HepG2 (cell line): ENCODE measurements around the gene KLHDC4. TPM values are rescaled to one million over a fixed set of nuclear protein-coding genes. Genes with fewer than 3 reads are reported as not detected.

Source experiments
- ATAC-seq: fragments of 200-7000 bp; cut with Tn5 transposase; 3 replicates; pipeline ENCODE4 v1.9.1; 2020; ENCODE audit warnings: mild to moderate bottlenecking, moderate library complexity
- BruUV-seq: library from RNA; stranded (reverse); fragments of 400-500 nt; replicated peaks from 2 replicates; lab custom pipeline; 2021; lab: Mats Ljungman, UMichigan
- CTCF ChIA-PET: fragments of 300-600 bp; formaldehyde crosslinking; extraction: SDS; loops from one replicate; lab custom pipeline; 2021; ENCODE audit warnings: low total read pairs, inconsistent platforms, low intra/inter-chr PET ratio; lab: Yijun Ruan, JAX
- POLR2A ChIA-PET: fragments of 350-600 bp; sonication (Branson Sonifier 250); formaldehyde crosslinking; loops from one replicate; lab custom pipeline; 2020; ENCODE audit warnings: antibody characterized with exemption, inconsistent platforms; lab: Yijun Ruan, JAX
- DNase-seq: peaks from one replicate; pipeline ENCODE4 v3.0.0-alpha.2; 2015; ENCODE audit warnings: low spot score
- FAIRE-seq: peaks from 3 replicates; lab custom pipeline; 2011; peaks lifted over from hg19 to GRCh38; lab: Jason Lieb, UNC
- H2AFZ ChIP-seq: one replicate; pipeline ENCODE4 v1.6.1; 2011; ENCODE audit warnings: low read length, inconsistent platforms
- H3K27ac ChIP-seq: fragments of 300-600 bp; 3 replicates; pipeline ENCODE4 v1.8.0; 2011; ENCODE audit warnings: mixed run types, mild to moderate bottlenecking, mixed read lengths, low read length, inconsistent platforms; ENCODE audit not compliant: insufficient read depth; ENCODE audit errors: extremely low read length
- H3K27me3 ChIP-seq, 2 experiments: fragments of 200-600 bp in 1 of 2; 2 replicates in 1 of 2; 3 replicates in 1 of 2; pipeline versions ENCODE4 v1.6.0 to v1.8.0; 2011; ENCODE audit warnings: low read length in 2 of 2, mild to moderate bottlenecking in 2 of 2, moderate library complexity in 2 of 2, inconsistent platforms in 1 of 2; ENCODE audit not compliant: insufficient read depth in 2 of 2, control insufficient read depth in 1 of 2
- H3K36me3 ChIP-seq, 2 experiments: fragments of 200-600 bp in 1 of 2; replicated peaks in 1 of 2; 2 replicates in 1 of 2; 3 replicates in 1 of 2; pipeline versions ENCODE4 v1.5.1 to v1.8.0; 2011; ENCODE audit warnings: low read length in 2 of 2, inconsistent platforms in 1 of 2; ENCODE audit not compliant: insufficient read depth in 2 of 2, control insufficient read depth in 1 of 2
- H3K4me1 ChIP-seq: 2 replicates; pipeline ENCODE4 v1.5.1; 2012; ENCODE audit warnings: low read length, inconsistent platforms; ENCODE audit not compliant: insufficient read depth
- H3K4me2 ChIP-seq: 2 replicates; pipeline ENCODE4 v1.6.0; 2011; ENCODE audit warnings: low read depth, low read length, inconsistent platforms
- H3K4me3 ChIP-seq, 3 experiments: fragments of 200-600 bp in 1 of 3; sonication (generic), shearing (Covaris generic) in 1 of 3; replicated peaks in 1 of 3; 2 replicates each; pipeline ENCODE4 v1.5.1; 2011 to 2016; ENCODE audit warnings: low read length in 3 of 3, inconsistent platforms in 2 of 3, low read depth in 2 of 3, mild to moderate bottlenecking in 2 of 3, control low read depth in 1 of 3, mixed read lengths in 1 of 3; ENCODE audit not compliant: insufficient read depth in 1 of 3
- H3K79me2 ChIP-seq: one replicate; pipeline ENCODE4 v1.6.1; 2011; ENCODE audit warnings: low read length, inconsistent platforms; ENCODE audit not compliant: insufficient read depth
- H3K9ac ChIP-seq: 2 replicates; pipeline ENCODE4 v1.6.0; 2011; ENCODE audit warnings: mild to moderate bottlenecking, low read depth, low read length, inconsistent platforms; ENCODE audit not compliant: insufficient read depth
- H3K9me3 ChIP-seq: 2 replicates; pipeline ENCODE4 v1.5.1; 2012; ENCODE audit warnings: mild to moderate bottlenecking, low read length
- H4K20me1 ChIP-seq: 2 replicates; pipeline ENCODE4 v1.6.0; 2011; ENCODE audit warnings: inconsistent platforms, mild to moderate bottlenecking, low read length, moderate library complexity; ENCODE audit not compliant: insufficient read depth
- DPF2 ChIP-seq: sonication (generic); formaldehyde crosslinking; IDR thresholded peaks from 2 replicates; pipeline ENCODE4 v1.4.0; 2020; ENCODE audit warnings: mild to moderate bottlenecking, low read depth, missing genetic modification reagents, borderline replicate concordance
- MTA1 ChIP-seq: sonication (generic); formaldehyde crosslinking; IDR thresholded peaks from 2 replicates; pipeline ENCODE4 v1.4.0; 2020; ENCODE audit warnings: missing genetic modification reagents, mild to moderate bottlenecking, borderline replicate concordance
- SP140L ChIP-seq: sonication (generic); formaldehyde crosslinking; IDR thresholded peaks from 2 replicates; pipeline ENCODE4 v1.4.0; 2020; ENCODE audit warnings: missing genetic modification reagents, borderline replicate concordance
- TEAD2 ChIP-seq: sonication (generic); formaldehyde crosslinking; IDR thresholded peaks from 2 replicates; pipeline ENCODE4 v1.9.0; 2021; ENCODE audit warnings: missing genetic modification reagents
- TGIF2 ChIP-seq: IDR thresholded peaks from 2 replicates; pipeline ENCODE4 v1.6.1; 2016; ENCODE audit warnings: control low read depth, missing compliant biosample characterization
- ZFP82 ChIP-seq: sonication (generic); formaldehyde crosslinking; IDR thresholded peaks from 2 replicates; pipeline ENCODE4 v1.5.1; 2020; ENCODE audit warnings: mild to moderate bottlenecking, missing genetic modification reagents, borderline replicate concordance
- ZNF644 ChIP-seq: IDR thresholded peaks from 2 replicates; pipeline ENCODE4 v1.6.1; 2016; ENCODE audit warnings: low read depth
- ZNF7 ChIP-seq: IDR thresholded peaks from 2 replicates; pipeline ENCODE4 v1.6.1; 2016; ENCODE audit warnings: missing biosample characterization, missing genetic modification reagents
- ZNF724P ChIP-seq: sonication (generic); formaldehyde crosslinking; IDR thresholded peaks from 2 replicates; pipeline ENCODE4 v1.8.0; 2022; ENCODE audit warnings: missing genetic modification reagents, borderline replicate concordance
- WGBS: methylation state at CpG from one replicate; pipeline ENCODE4 v1.1.6; 2017; ENCODE audit warnings: low lambda C conversion rate; 5-methylcytosine and 5-hydroxymethylcytosine counted together
- in situ Hi-C: cut with HindIII; loops from 2 replicates; pipeline ENCODE4 v1.10.0; 2017; ENCODE audit warnings: low pct_unique_long_range_greater_than_20kb; ENCODE audit not compliant: extremely low pct_ligation_motif_present
- intact Hi-C: fragments of 100-400 bp; cut with micrococcal nuclease; formaldehyde crosslinking; loops from one replicate; pipeline ENCODE4 v1.10.0; 2022; ENCODE audit not compliant: unreplicated experiment
- polyA plus RNA-seq, 8 experiments: library from polyadenylated mRNA; depleted of rRNA in 3 of 8; stranded (reverse) in 7 of 8; unstranded in 1 of 8; fragments of >200 nt; fragmentation: Illumina TruSeq in 4 of 8; extraction: Trizol in 4 of 8; gene quantifications; 2 replicates each; pipeline versions ENCODE4 v1.2.1 to v1.2.3, GENCODE V29; 2011 to 2016; ENCODE audit warnings: low read depth in 4 of 8, missing spikeins in 1 of 8, mixed read lengths in 1 of 8; ENCODE audit not compliant: insufficient read depth in 1 of 8
- total RNA-seq, 5 experiments: library from RNA; depleted of rRNA; stranded (reverse); fragments of >200 nt; fragmentation: Illumina TruSeq; extraction: Trizol; gene quantifications; 2 replicates each; pipeline ENCODE4 v1.2.3, GENCODE V29; 2016; ENCODE audit warnings: low read depth in 1 of 5
- TF ChIP-seq, protein P1 (sequence below), 2 experiments: sonication (generic) in 1 of 2; formaldehyde crosslinking in 1 of 2; IDR thresholded peaks; 2 replicates each; pipeline versions ENCODE4 v1.4.0 to v1.6.1; 2016 to 2020; ENCODE audit warnings: borderline replicate concordance in 1 of 2, low read depth in 1 of 2, mild to moderate bottlenecking in 1 of 2, missing genetic modification reagents in 1 of 2
- TF ChIP-seq, protein P2 (sequence below): sonication (generic); formaldehyde crosslinking; IDR thresholded peaks from 2 replicates; pipeline ENCODE4 v1.4.0; 2020; ENCODE audit warnings: mild to moderate bottlenecking, missing genetic modification reagents, borderline replicate concordance

The KLHDC4 gene
- total and polyA plus RNA-seq, 2 of the 13 experiments (the other 11 are each of a cell fraction or from before 2014, with no cell fraction given), result 18.7 to 31.8 TPM

- TF ChIP-seq, protein P1, sequence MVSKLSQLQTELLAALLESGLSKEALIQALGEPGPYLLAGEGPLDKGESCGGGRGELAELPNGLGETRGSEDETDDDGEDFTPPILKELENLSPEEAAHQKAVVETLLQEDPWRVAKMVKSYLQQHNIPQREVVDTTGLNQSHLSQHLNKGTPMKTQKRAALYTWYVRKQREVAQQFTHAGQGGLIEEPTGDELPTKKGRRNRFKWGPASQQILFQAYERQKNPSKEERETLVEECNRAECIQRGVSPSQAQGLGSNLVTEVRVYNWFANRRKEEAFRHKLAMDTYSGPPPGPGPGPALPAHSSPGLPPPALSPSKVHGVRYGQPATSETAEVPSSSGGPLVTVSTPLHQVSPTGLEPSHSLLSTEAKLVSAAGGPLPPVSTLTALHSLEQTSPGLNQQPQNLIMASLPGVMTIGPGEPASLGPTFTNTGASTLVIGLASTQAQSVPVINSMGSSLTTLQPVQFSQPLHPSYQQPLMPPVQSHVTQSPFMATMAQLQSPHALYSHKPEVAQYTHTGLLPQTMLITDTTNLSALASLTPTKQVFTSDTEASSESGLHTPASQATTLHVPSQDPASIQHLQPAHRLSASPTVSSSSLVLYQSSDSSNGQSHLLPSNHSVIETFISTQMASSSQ (IDR thresholded peaks at IDR 0.05; ENCODE audit: low read depth), result no peak
- TF ChIP-seq, protein P1 (CRISPR knock-in tag; IDR thresholded peaks at IDR 0.05; ENCODE audit: borderline replicate concordance), result peak; percentile 62; the same call in 1 of the 2 replicates
- TF ChIP-seq ZNF644 (CRISPR knock-in tag), result no peak
Measured at GRCh38 chr16:87706278-87707000, 59.3 kb downstream of the KLHDC4 start (continued).

GRCh38 chr16:87705771-87706277, 60.0 kb downstream of the KLHDC4 start:
- H3K4me2 ChIP-seq, result peak overlapping the region; percentile 61
- H3K9me3 ChIP-seq, result no peaks in the 10 kb centered on the region
- H3K79me2 ChIP-seq, result no peaks in the 10 kb centered on the region
- 14% methylated on average over 16 of the region's 31 CpGs for WGBS
- intact Hi-C loops, result no loop called here
- H4K20me1 ChIP-seq, result peaks cover 20% of the 10 kb centered on the region
- no TSS peak for BruUV-seq
- in situ Hi-C loops, result no loop called here
- CTCF ChIA-PET, result no interaction called here
- H3K4me1 ChIP-seq, result peaks cover 20% of the 10 kb centered on the region
- H3K9ac ChIP-seq, result no peak overlapping the region
- no peak overlapping the region for H2AFZ ChIP-seq
- H3K27ac ChIP-seq, result peak overlapping the region; percentile 35
- peak; percentile 77 for ATAC-seq
- POLR2A ChIA-PET, result interaction anchor here (1.0 to 2.0 kb wide), 2 partner anchors 60 to 166 kb away, joined by 4 to 9 read pairs; partner anchors contain the start of gene KLHDC4
- no peaks in the 10 kb centered on the region for H3K27me3 ChIP-seq
- no peak overlapping the region; a peak in 1 of 6 replicates for H3K4me3 ChIP-seq
- peak; percentile 72 for FAIRE-seq
- DNase-seq, result peak; percentile 74
- peaks cover 41 to 52% of the 10 kb centered on the region in 2 experiments for H3K36me3 ChIP-seq
- TF ChIP-seq, protein P2, sequence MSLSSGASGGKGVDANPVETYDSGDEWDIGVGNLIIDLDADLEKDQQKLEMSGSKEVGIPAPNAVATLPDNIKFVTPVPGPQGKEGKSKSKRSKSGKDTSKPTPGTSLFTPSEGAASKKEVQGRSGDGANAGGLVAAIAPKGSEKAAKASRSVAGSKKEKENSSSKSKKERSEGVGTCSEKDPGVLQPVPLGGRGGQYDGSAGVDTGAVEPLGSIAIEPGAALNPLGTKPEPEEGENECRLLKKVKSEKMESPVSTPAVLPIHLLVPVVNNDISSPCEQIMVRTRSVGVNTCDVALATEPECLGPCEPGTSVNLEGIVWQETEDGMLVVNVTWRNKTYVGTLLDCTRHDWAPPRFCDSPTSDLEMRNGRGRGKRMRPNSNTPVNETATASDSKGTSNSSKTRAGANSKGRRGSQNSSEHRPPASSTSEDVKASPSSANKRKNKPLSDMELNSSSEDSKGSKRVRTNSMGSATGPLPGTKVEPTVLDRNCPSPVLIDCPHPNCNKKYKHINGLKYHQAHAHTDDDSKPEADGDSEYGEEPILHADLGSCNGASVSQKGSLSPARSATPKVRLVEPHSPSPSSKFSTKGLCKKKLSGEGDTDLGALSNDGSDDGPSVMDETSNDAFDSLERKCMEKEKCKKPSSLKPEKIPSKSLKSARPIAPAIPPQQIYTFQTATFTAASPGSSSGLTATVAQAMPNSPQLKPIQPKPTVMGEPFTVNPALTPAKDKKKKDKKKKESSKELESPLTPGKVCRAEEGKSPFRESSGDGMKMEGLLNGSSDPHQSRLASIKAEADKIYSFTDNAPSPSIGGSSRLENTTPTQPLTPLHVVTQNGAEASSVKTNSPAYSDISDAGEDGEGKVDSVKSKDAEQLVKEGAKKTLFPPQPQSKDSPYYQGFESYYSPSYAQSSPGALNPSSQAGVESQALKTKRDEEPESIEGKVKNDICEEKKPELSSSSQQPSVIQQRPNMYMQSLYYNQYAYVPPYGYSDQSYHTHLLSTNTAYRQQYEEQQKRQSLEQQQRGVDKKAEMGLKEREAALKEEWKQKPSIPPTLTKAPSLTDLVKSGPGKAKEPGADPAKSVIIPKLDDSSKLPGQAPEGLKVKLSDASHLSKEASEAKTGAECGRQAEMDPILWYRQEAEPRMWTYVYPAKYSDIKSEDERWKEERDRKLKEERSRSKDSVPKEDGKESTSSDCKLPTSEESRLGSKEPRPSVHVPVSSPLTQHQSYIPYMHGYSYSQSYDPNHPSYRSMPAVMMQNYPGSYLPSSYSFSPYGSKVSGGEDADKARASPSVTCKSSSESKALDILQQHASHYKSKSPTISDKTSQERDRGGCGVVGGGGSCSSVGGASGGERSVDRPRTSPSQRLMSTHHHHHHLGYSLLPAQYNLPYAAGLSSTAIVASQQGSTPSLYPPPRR, result peak; percentile 93
- peak; percentile 44; the same call in 1 of the 2 replicates for TF ChIP-seq DPF2 (CRISPR knock-in tag)
- TF ChIP-seq ZFP82 (CRISPR knock-in tag), result no peak
- TF ChIP-seq ZNF724P (CRISPR knock-in tag), result no peak
- TF ChIP-seq ZNF7 (CRISPR knock-in tag), result no peak
- peak; percentile 87; the same call in 1 of the 2 replicates for TF ChIP-seq MTA1 (CRISPR knock-in tag)
- no peak for TF ChIP-seq TEAD2 (CRISPR knock-in tag)
- TF ChIP-seq TGIF2 (CRISPR knock-in tag), result 0 out of 2 replicates have a peak, but pooled peaks have one; percentile 17
- TF ChIP-seq SP140L, result no peak
